Tibial nerve (tissue), 3 donors: Measurements from ENCODE around the gene SLC38A9.

Experiments used
- POLR2A ChIP-seq, 2 donors: fragments of 450-650 bp; IDR thresholded peaks; one replicate each; pipeline ENCODE4 v1.6.1; 2017; ENCODE audit warnings: antibody characterized with exemption in 2 of 2, mild to moderate bottlenecking in 2 of 2, moderate library complexity in 2 of 2
- TF ChIP-seq, protein P1 (sequence below), 5 experiments: fragments of 200-600 bp in 3 of 5; fragments of 450-650 bp in 2 of 5; sonication (generic) in 3 of 5; IDR thresholded peaks; one replicate each; pipeline ENCODE4 v1.5.1; 2016 to 2019; ENCODE audit warnings: antibody characterized with exemption in 5 of 5, mild to moderate bottlenecking in 3 of 5, moderate library complexity in 2 of 5

GRCh38 chr5:55622460-55622859, 89.7 kb downstream of the SLC38A9 start:
- TF ChIP-seq, protein P1, sequence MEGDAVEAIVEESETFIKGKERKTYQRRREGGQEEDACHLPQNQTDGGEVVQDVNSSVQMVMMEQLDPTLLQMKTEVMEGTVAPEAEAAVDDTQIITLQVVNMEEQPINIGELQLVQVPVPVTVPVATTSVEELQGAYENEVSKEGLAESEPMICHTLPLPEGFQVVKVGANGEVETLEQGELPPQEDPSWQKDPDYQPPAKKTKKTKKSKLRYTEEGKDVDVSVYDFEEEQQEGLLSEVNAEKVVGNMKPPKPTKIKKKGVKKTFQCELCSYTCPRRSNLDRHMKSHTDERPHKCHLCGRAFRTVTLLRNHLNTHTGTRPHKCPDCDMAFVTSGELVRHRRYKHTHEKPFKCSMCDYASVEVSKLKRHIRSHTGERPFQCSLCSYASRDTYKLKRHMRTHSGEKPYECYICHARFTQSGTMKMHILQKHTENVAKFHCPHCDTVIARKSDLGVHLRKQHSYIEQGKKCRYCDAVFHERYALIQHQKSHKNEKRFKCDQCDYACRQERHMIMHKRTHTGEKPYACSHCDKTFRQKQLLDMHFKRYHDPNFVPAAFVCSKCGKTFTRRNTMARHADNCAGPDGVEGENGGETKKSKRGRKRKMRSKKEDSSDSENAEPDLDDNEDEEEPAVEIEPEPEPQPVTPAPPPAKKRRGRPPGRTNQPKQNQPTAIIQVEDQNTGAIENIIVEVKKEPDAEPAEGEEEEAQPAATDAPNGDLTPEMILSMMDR (IDR thresholded peaks at IDR 0.05): no peak
- no peak for TF ChIP-seq POLR2A (IDR thresholded peaks at IDR 0.05)
